ENCODE measurements around the gene CCDC89.

- TF ChIP-seq EZH2 (IDR thresholded peaks at IDR 0.05; ENCODE audit: borderline replicate concordance, low read length) (no peak), CTCF (IDR thresholded peaks at IDR 0.05; ENCODE audit: low read length) (no peak)
Measured at GRCh38 chr11:85699957-85700741, 14.2 kb upstream of the CCDC89 start.
